Measurements from ENCODE around the gene MEF2A. TPM values are rescaled to one million over a fixed set of nuclear protein-coding genes. Genes with fewer than 3 reads are reported as not detected.

MEF2A gene
- total RNA-seq, 1 donor from 2014 or later, result 11.1 TPM

DNA sequence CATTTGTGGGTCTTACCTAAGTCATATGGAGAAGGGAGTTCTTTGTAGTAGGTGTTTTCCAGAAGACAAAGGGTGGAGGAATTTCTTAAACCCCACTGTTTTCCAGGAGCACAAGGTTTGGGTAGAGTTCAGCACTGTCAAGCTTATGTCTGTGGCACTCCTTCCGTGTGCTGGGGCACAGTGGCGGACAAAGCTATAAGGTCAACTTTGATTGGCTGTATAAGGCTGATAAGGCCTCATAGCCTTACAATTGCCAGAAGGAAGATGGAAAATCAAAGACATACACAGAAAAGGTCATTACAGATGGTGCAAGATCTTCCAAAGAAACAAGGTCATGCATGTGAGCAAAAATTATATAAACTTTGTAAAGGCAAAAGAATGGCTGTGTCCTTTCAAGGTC lies 170.9 kb downstream of the MEF2A start:
- H3K4me3 ChIP-seq (ENCODE audit: low read depth, low read length), result no peak overlapping the region
- H3K27me3 ChIP-seq (ENCODE audit: control insufficient read depth, insufficient read depth, low read length), result no peaks in the 10 kb centered on the region
- H3K36me3 ChIP-seq (ENCODE audit: control insufficient read depth, insufficient read depth, low read length), result no peaks in the 10 kb centered on the region
- TF ChIP-seq CTCF (IDR thresholded peaks at IDR 0.05; ENCODE audit: insufficient read depth, low read length, severe bottlenecking), result no peak
- FAIRE-seq, result no peak
- DNase-seq (ENCODE audit: low read depth), result no peak

DNA sequence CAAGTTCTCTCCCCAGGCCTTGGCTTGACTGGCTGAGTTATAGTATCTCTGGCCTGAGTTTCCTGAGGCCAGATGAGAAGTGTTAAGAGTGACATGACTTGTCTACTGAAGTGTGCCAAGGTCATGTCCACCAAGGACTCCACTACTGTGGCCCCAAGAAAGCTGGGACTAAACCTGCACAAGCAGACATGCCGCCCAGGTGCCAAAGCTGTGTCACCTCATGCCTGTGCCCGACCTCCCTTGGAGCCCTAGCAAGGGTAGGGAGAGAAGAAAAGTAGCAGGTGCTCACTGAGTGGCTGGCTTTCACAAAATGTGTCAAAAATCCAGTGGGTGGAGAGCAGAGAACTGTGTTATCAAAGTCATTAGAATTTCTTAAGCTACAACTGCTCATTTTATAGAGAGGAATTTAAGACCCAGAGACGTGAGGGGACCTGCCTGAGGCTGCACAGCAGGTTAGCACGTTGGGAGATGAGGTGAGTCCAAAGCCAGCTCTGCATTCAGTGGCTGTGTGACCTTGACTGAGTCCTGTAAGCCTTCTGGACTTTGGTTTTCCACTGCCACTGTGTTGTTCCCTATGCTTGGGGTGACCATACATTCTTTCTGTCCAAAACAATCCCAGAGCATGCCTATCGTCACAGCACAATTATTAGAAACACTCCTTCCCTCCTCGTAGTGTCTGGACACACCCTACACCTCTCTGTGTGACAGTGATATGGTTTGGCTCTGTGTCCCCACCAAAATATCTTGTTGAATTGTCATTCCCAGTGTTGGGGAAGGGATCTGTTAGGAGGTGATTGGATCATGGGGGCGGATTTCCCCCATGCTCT lies 172.4 kb downstream of the MEF2A start:
- DNase-seq (ENCODE audit: low read depth), result no peak
- no peak for TF ChIP-seq CTCF (IDR thresholded peaks at IDR 0.05; ENCODE audit: insufficient read depth, low read length, severe bottlenecking)
- no peaks in the 10 kb centered on the region for H3K27me3 ChIP-seq (ENCODE audit: control insufficient read depth, insufficient read depth, low read length)
- no peak overlapping the region for H3K4me3 ChIP-seq (ENCODE audit: low read depth, low read length)
- H3K36me3 ChIP-seq (ENCODE audit: control insufficient read depth, insufficient read depth, low read length), result no peaks in the 10 kb centered on the region
- peak; percentile 52 for FAIRE-seq

GRCh38 chr15:99741835-99742234 lies 176.1 kb downstream of the MEF2A start:
- no peak for TF ChIP-seq CTCF (IDR thresholded peaks at IDR 0.05; ENCODE audit: insufficient read depth, low read length, severe bottlenecking)

DNA sequence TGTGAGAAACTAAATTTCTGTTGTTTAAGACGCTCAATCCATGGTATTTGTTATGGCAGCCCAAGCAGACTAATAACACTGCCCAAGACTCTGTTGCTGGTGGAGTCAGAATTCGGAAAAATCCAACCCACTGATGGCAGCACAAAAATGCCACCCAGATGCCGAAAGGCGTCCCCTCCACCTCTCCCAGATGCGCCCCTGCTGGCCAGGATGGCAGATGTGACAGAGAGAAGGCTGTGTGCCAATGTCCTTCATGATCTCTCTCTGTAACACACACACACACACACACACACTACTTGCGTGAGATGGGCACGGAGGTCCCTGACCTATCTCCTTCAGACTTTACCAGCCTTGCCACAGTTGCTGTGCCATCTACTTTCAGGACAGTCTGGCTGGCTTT lies 178.4 kb downstream of the MEF2A start:
- H3K36me3 ChIP-seq (ENCODE audit: control insufficient read depth, insufficient read depth, low read length), result no peaks in the 10 kb centered on the region
- no peak for FAIRE-seq
- H3K27me3 ChIP-seq (ENCODE audit: control insufficient read depth, insufficient read depth, low read length), result no peaks in the 10 kb centered on the region
- no peak for DNase-seq (ENCODE audit: low read depth)
- no peak for TF ChIP-seq CTCF (IDR thresholded peaks at IDR 0.05; ENCODE audit: insufficient read depth, low read length, severe bottlenecking)
- no peak overlapping the region for H3K4me3 ChIP-seq (ENCODE audit: low read depth, low read length)

More at GRCh38 chr15:99741835-99742234, 176.1 kb downstream of the MEF2A start:
- Histone ChIP-seq H3K36me3 (ENCODE audit: control insufficient read depth, insufficient read depth, low read length) (no peaks in the 10 kb centered on the region), H3K27me3 (ENCODE audit: control insufficient read depth, insufficient read depth, low read length) (no peaks in the 10 kb centered on the region), H3K4me3 (ENCODE audit: low read depth, low read length) (no peak overlapping the region)
- FAIRE-seq (no peak), DNase-seq (ENCODE audit: low read depth) (no peak)

- no peak for TF ChIP-seq CTCF (IDR thresholded peaks at IDR 0.05; ENCODE audit: insufficient read depth, low read length, severe bottlenecking)
- DNase-seq (ENCODE audit: low read depth) (no peak), FAIRE-seq (peak; percentile 81)
- Histone ChIP-seq H3K27me3 (ENCODE audit: control insufficient read depth, insufficient read depth, low read length) (no peaks in the 10 kb centered on the region), H3K4me3 (ENCODE audit: low read depth, low read length) (no peak overlapping the region), H3K36me3 (ENCODE audit: control insufficient read depth, insufficient read depth, low read length) (no peaks in the 10 kb centered on the region)
Observed at GRCh38 chr15:99745370-99746086, 179.7 kb downstream of the MEF2A start.
